KG1 (cell line): ENCODE measurements around the gene UBE2V1.
"Not testable (repeated sequence)": the region's sequence is repeated elsewhere in the genome, so short reads cannot be mapped to it uniquely, and the experiment has no call there.

ENCODE experiments used
- DNase-seq: peaks from one replicate; lab custom pipeline; 2025; lab: John Stamatoyannopoulos, UW

Gene UBE2V1

GRCh38 chr20:50094522-50094921 lies 18.4 kb downstream of the UBE2V1 start:
- no peak for DNase-seq

- no peak for DNase-seq
Observed at GRCh38 chr20:50093240-50093639, 19.7 kb downstream of the UBE2V1 start.

- DNase-seq: no peak
Observed at GRCh38 chr20:50092436-50092835, 20.5 kb downstream of the UBE2V1 start.

GRCh38 chr20:50089787-50090177 lies 23.2 kb downstream of the UBE2V1 start:
- no peak for DNase-seq

- no peak for DNase-seq
Observed at GRCh38 chr20:50089140-50089786, 23.7 kb downstream of the UBE2V1 start.

GRCh38 chr20:50088022-50088421 lies 24.9 kb downstream of the UBE2V1 start:
- DNase-seq: no peak

GRCh38 chr20:50085481-50086365 lies 27.2 kb downstream of the UBE2V1 start:
- DNase-seq: peak; percentile 65

- DNase-seq: no peak
Observed at GRCh38 chr20:50085146-50085480, 27.8 kb downstream of the UBE2V1 start.

- DNase-seq: no peak
Observed at GRCh38 chr20:50083034-50083433, 29.9 kb downstream of the UBE2V1 start.

GRCh38 chr20:50082056-50082455 lies 30.9 kb downstream of the UBE2V1 start:
- DNase-seq: not testable (repeated sequence)

- DNase-seq: no peak
Observed at GRCh38 chr20:50077818-50078601, 34.9 kb downstream of the UBE2V1 start.

- DNase-seq: no peak
Observed at GRCh38 chr20:50073500-50073899, 39.5 kb downstream of the UBE2V1 start.

- peak; percentile 84 for DNase-seq
Observed at GRCh38 chr20:50071039-50071888, 41.7 kb downstream of the UBE2V1 start.

GRCh38 chr20:50070361-50070760 lies 42.6 kb downstream of the UBE2V1 start:
- DNase-seq: no peak

GRCh38 chr20:50068041-50068651 lies 44.8 kb downstream of the UBE2V1 start:
- DNase-seq: no peak

GRCh38 chr20:50067461-50067860 lies 45.5 kb downstream of the UBE2V1 start:
- DNase-seq: no peak

GRCh38 chr20:50067018-50067417 lies 45.9 kb downstream of the UBE2V1 start:
- DNase-seq: no peak

GRCh38 chr20:50066161-50066834 lies 46.7 kb downstream of the UBE2V1 start:
- DNase-seq: no peak

- no peak for DNase-seq
Observed at GRCh38 chr20:50065325-50065615, 47.7 kb downstream of the UBE2V1 start.

- not testable (repeated sequence) for DNase-seq
Observed at GRCh38 chr20:50063763-50064162, 49.2 kb downstream of the UBE2V1 start.
